ENCODE data around the gene ETV2. TPM values are rescaled to one million over a fixed set of nuclear protein-coding genes. Genes with fewer than 3 reads are reported as not detected.

The ETV2 gene
- polyA plus RNA-seq, 1 experiment, result 0.54 TPM

DNA sequence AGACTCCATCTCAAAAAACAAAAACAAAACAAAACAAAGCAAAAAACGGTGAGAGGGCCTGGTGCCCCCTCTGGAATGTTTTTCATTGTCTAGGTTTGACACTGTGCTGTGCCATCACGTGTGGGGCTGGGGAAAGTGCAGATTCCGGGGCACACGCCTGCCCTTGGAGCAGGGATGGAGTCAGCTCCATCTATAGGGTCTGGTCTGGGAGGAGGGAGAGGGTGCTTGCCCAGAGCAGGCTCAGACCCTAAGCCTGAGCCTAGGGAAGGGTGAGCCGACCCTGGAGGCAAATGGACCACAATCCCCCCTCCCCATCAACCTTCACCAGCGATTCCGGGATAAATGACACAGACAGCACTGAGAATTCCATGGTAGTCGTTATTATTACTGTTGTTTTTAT lies 51.9 kb downstream of the ETV2 start:
- no peak for DNase-seq (ENCODE audit: low read depth)
- TF ChIP-seq, protein P1, sequence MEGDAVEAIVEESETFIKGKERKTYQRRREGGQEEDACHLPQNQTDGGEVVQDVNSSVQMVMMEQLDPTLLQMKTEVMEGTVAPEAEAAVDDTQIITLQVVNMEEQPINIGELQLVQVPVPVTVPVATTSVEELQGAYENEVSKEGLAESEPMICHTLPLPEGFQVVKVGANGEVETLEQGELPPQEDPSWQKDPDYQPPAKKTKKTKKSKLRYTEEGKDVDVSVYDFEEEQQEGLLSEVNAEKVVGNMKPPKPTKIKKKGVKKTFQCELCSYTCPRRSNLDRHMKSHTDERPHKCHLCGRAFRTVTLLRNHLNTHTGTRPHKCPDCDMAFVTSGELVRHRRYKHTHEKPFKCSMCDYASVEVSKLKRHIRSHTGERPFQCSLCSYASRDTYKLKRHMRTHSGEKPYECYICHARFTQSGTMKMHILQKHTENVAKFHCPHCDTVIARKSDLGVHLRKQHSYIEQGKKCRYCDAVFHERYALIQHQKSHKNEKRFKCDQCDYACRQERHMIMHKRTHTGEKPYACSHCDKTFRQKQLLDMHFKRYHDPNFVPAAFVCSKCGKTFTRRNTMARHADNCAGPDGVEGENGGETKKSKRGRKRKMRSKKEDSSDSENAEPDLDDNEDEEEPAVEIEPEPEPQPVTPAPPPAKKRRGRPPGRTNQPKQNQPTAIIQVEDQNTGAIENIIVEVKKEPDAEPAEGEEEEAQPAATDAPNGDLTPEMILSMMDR (IDR thresholded peaks at IDR 0.05; ENCODE audit: insufficient read depth, low read depth, low read length), result no peak
- Histone ChIP-seq H3K4me3 (ENCODE audit: low read depth, low read length) (no peak overlapping the region), H3K27me3 (ENCODE audit: control insufficient read depth, insufficient read depth, low read length) (peaks cover 2% of the 10 kb centered on the region), H3K36me3 (ENCODE audit: control insufficient read depth, insufficient read depth, low read length) (no peaks in the 10 kb centered on the region)
- CTCF ChIA-PET, result interaction anchor here (0.6 to 3.2 kb wide), 11 partner anchors 9 to 341 kb away, joined by 3 to 30 read pairs (median 4); partner anchors contain the start of genes PRODH2 and ZBTB32
- POLR2A ChIA-PET, result no interaction called here

DNA sequence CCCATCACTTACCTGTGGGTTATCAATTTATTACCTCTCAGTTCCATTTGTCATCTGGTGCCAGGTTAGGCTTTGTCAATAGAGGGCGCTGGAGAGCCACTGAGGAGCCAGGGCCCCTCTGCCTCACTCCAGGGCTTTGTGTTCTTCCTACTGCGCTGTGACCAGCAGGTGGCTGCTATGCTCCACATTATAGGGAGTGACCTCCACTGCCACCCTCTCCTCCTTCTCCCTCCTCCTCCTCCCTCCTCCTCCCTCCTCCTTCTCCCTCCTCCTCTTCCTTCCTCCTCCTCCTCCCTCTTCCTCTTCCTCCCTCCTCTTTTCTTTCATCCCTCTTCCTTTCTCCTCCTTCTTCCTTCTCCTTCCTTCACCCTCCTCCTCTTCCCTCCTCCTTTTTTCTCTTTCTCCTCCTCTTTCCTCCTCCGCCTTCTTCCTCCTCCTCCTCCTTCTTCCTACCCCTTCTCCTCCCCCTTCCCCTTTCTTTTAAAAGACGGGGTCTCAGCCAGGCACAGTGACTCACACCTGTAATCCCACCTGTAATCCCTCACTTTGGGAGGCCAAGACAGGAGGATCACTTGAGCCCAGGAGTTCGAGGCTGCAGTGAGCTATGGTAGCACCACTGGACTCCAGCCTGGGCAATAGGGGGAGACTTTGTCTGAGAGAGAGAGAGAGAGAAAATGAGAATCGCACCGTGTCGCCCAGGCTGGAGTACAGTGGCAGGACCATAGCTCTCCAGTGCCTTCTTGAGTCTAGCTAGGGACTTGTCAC lies 52.5 kb downstream of the ETV2 start:
- no peak for DNase-seq (ENCODE audit: low read depth)
- ChIA-PET CTCF (interaction anchor here (0.8 to 3.2 kb wide), 14 partner anchors 9 to 239 kb away, joined by 3 to 30 read pairs (median 4); partner anchors contain the start of genes PRODH2 and ZBTB32), POLR2A (no interaction called here)
- Histone ChIP-seq H3K27me3 (ENCODE audit: control insufficient read depth, insufficient read depth, low read length) (peaks cover 2% of the 10 kb centered on the region), H3K36me3 (ENCODE audit: control insufficient read depth, insufficient read depth, low read length) (no peaks in the 10 kb centered on the region), H3K4me3 (ENCODE audit: low read depth, low read length) (no peak overlapping the region)
- TF ChIP-seq, protein P1 (IDR thresholded peaks at IDR 0.05; ENCODE audit: insufficient read depth, low read depth, low read length), result peak; percentile 99

Other genes starting within 250 kb of the ETV2 start
- gene FFAR2, start 193.5 kb upstream of the ETV2 start, polyA plus RNA-seq (2011; rRNA removed), result not detected in 2 replicates
- gene KRTDAP, start 151.3 kb upstream of the ETV2 start, polyA plus RNA-seq (2011; rRNA removed), result not detected in 2 replicates
- gene DMKN, start 128.1 kb upstream of the ETV2 start, polyA plus RNA-seq (2011; rRNA removed), result 1.0 and 1.5 TPM in 2 replicates
- gene SBSN, start 113.4 kb upstream of the ETV2 start, polyA plus RNA-seq (2011; rRNA removed), result 0.70 and 1.6 TPM in 2 replicates
- gene GAPDHS, start 108.3 kb upstream of the ETV2 start, polyA plus RNA-seq (2011; rRNA removed), result not detected in 2 replicates
- 167 and 200 TPM in 2 replicates for gene TMEM147, start 96.1 kb upstream of the ETV2 start, polyA plus RNA-seq (2011; rRNA removed)
- gene ATP4A, start 78.1 kb upstream of the ETV2 start, polyA plus RNA-seq (2011; rRNA removed), result not detected in 2 replicates
- not detected in 2 replicates for gene PMIS2, start 55.6 kb upstream of the ETV2 start, polyA plus RNA-seq (2011; rRNA removed)
- 2.3 and 3.9 TPM in 2 replicates for gene HAUS5, start 29.0 kb upstream of the ETV2 start, polyA plus RNA-seq (2011; rRNA removed)
- 36.8 and 52.6 TPM in 2 replicates for gene RBM42, start 12.7 kb upstream of the ETV2 start, polyA plus RNA-seq (2011; rRNA removed)
- 463 and 510 TPM in 2 replicates for gene COX6B1, start 6.6 kb downstream of the ETV2 start, polyA plus RNA-seq (2011; rRNA removed)
- 0.17 and 0.39 TPM in 2 replicates for gene UPK1A, start 24.8 kb downstream of the ETV2 start, polyA plus RNA-seq (2011; rRNA removed)
- gene ZBTB32, start 62.8 kb downstream of the ETV2 start, polyA plus RNA-seq (2011; rRNA removed), result not detected in 2 replicates
- 6.1 and 13.3 TPM in 2 replicates for gene KMT2B, start 76.3 kb downstream of the ETV2 start, polyA plus RNA-seq (2011; rRNA removed)
- gene IGFLR1, start 100.7 kb downstream of the ETV2 start, polyA plus RNA-seq (2011; rRNA removed), result 1.1 and 1.9 TPM in 2 replicates
- gene U2AF1L4, start 103.7 kb downstream of the ETV2 start, polyA plus RNA-seq (2011; rRNA removed), result 18.3 and 20.3 TPM in 2 replicates
- gene PSENEN, start 103.9 kb downstream of the ETV2 start, polyA plus RNA-seq (2011; rRNA removed), result 65.4 and 76.2 TPM in 2 replicates
- 8.9 and 15.0 TPM in 2 replicates for gene LIN37, start 106.8 kb downstream of the ETV2 start, polyA plus RNA-seq (2011; rRNA removed)
- gene HSPB6, start 115.3 kb downstream of the ETV2 start, polyA plus RNA-seq (2011; rRNA removed), result 21.0 and 27.2 TPM in 2 replicates
- 6.9 and 9.4 TPM in 2 replicates for gene PROSER3, start 116.4 kb downstream of the ETV2 start, polyA plus RNA-seq (2011; rRNA removed)
- 1.1 and 3.6 TPM in 2 replicates for gene ARHGAP33, start 133.8 kb downstream of the ETV2 start, polyA plus RNA-seq (2011; rRNA removed)
- gene PRODH2, start 171.1 kb downstream of the ETV2 start, polyA plus RNA-seq (2011; rRNA removed), result not detected in 2 replicates
- gene NPHS1, start 210.8 kb downstream of the ETV2 start, polyA plus RNA-seq (2011; rRNA removed), result not detected in 2 replicates
- gene KIRREL2, start 215.2 kb downstream of the ETV2 start, polyA plus RNA-seq (2011; rRNA removed), result 0.05 TPM in 1 of 2 replicates, not detected in the other
- 6.6 and 11.4 TPM in 2 replicates for gene APLP1, start 226.8 kb downstream of the ETV2 start, polyA plus RNA-seq (2011; rRNA removed)

Data from BJ (cell line).